Suprapubic skin (tissue), 4 donors: ENCODE measurements around the gene KAZN. TPM values are rescaled to one million over a fixed set of nuclear protein-coding genes. Genes with fewer than 3 reads are reported as not detected.

ENCODE experiments used
- DNase-seq, 2 donors: peaks; one replicate each; pipeline ENCODE4 v3.0.0-alpha.2; 2019; ENCODE audit warnings: low spot score in 2 of 2
- H3K27ac ChIP-seq: fragments of 200-600 bp; sonication (generic); one replicate; pipeline ENCODE4 v1.5.1; 2019
- H3K27me3 ChIP-seq: fragments of 200-600 bp; sonication (generic); one replicate; pipeline ENCODE4 v1.5.1; 2019
- H3K36me3 ChIP-seq: fragments of 200-600 bp; sonication (generic); one replicate; pipeline ENCODE4 v1.5.1; 2019
- H3K4me1 ChIP-seq: fragments of 200-600 bp; sonication (generic); one replicate; pipeline ENCODE4 v1.5.1; 2019
- H3K4me3 ChIP-seq: fragments of 200-600 bp; sonication (generic); one replicate; pipeline ENCODE4 v1.5.1; 2019; ENCODE audit warnings: mild to moderate bottlenecking
- H3K9me3 ChIP-seq: fragments of 200-600 bp; sonication (generic); one replicate; pipeline ENCODE4 v1.5.1; 2019
- EP300 ChIP-seq: sonication (generic); formaldehyde crosslinking; IDR thresholded peaks from one replicate; pipeline ENCODE4 v1.6.1; 2017; ENCODE audit warnings: antibody characterized with exemption
- POLR2A ChIP-seq, 2 donors: fragments of 450-650 bp; IDR thresholded peaks; one replicate each; pipeline ENCODE4 v1.6.1; 2017; ENCODE audit warnings: antibody characterized with exemption in 2 of 2, mild to moderate bottlenecking in 2 of 2, moderate library complexity in 2 of 2
- POLR2AphosphoS5 ChIP-seq, 3 donors: sonication (generic); formaldehyde crosslinking; IDR thresholded peaks; one replicate each; pipeline ENCODE4 v1.6.1; 2017; ENCODE audit warnings: antibody characterized with exemption in 3 of 3
- WGBS: methylation state at CpG from one replicate; pipeline ENCODE4 v1.1.5; 2018; 5-methylcytosine and 5-hydroxymethylcytosine counted together
- total RNA-seq, 4 donors: library from RNA; depleted of rRNA; stranded (reverse); fragments of >200 nt; gene quantifications; one replicate each; pipeline ENCODE4 v1.1.0, GENCODE V29; 2016
- TF ChIP-seq, protein P1 (sequence below), 2 donors: fragments of 200-600 bp in 1 of 2; fragments of 450-650 bp in 1 of 2; sonication (generic) in 1 of 2; IDR thresholded peaks; one replicate each; pipeline ENCODE4 v1.5.1; 2016 to 2019; ENCODE audit warnings: antibody characterized with exemption in 2 of 2, mild to moderate bottlenecking in 1 of 2, moderate library complexity in 1 of 2

The KAZN gene
- total RNA-seq, 4 donors from 2014 or later: 29.2 to 37.5 (median 31.7) TPM

GRCh38 chr1:14791654-14792053 lies 193.2 kb downstream of the KAZN start:
- Histone ChIP-seq H3K27ac (no peak overlapping the region), H3K4me1 (peaks cover 6% of the 10 kb centered on the region), H3K36me3 (no peaks in the 10 kb centered on the region), H3K27me3 (no peaks in the 10 kb centered on the region), H3K4me3 (no peak overlapping the region), H3K9me3 (no peaks in the 10 kb centered on the region)
- WGBS: 82% methylated on average over 11 of the region's 14 CpGs
- TF ChIP-seq, protein P1, sequence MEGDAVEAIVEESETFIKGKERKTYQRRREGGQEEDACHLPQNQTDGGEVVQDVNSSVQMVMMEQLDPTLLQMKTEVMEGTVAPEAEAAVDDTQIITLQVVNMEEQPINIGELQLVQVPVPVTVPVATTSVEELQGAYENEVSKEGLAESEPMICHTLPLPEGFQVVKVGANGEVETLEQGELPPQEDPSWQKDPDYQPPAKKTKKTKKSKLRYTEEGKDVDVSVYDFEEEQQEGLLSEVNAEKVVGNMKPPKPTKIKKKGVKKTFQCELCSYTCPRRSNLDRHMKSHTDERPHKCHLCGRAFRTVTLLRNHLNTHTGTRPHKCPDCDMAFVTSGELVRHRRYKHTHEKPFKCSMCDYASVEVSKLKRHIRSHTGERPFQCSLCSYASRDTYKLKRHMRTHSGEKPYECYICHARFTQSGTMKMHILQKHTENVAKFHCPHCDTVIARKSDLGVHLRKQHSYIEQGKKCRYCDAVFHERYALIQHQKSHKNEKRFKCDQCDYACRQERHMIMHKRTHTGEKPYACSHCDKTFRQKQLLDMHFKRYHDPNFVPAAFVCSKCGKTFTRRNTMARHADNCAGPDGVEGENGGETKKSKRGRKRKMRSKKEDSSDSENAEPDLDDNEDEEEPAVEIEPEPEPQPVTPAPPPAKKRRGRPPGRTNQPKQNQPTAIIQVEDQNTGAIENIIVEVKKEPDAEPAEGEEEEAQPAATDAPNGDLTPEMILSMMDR (IDR thresholded peaks at IDR 0.05): no peak
- no peak for DNase-seq

DNA sequence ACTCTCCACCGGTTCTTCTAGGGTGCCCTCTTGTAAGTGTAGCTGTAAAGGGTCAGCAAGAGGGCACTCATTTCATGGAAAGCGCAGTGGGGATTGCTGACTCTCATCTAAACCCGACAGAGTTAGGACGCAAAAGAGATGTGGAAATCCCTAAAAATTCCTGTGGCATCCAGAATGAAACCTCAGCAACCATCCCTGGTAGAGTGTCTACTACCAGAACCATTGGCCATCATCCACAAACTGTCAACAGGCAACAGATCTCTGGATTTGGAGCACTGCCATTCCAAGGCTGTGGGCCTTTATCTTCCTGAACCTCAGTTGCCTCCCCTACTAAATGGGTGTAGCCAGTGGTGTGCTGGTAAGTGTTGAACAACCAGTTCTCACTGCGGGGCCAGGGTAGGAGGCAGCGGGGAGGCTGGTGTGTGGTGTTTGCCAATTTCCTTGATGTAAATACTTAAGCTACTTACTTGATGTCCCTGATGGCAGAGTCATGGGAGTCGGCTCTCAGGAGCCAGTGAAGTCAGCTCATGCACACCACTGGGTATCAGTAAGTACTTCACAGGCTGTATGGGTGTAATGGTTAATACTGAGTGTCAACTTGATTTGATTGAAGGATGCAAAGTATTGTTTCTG lies 195.8 kb downstream of the KAZN start:
- Histone ChIP-seq H3K9me3 (no peaks in the 10 kb centered on the region), H3K27me3 (no peaks in the 10 kb centered on the region), H3K27ac (no peak overlapping the region), H3K4me1 (no peaks in the 10 kb centered on the region), H3K4me3 (no peak overlapping the region), H3K36me3 (no peaks in the 10 kb centered on the region)
- TF ChIP-seq, protein P1 (IDR thresholded peaks at IDR 0.05): no peak
- TF ChIP-seq POLR2A (IDR thresholded peaks at IDR 0.05): no peak
- TF ChIP-seq EP300: no peak
- no peak for TF ChIP-seq POLR2AphosphoS5 (IDR thresholded peaks at IDR 0.05)
- no peak for DNase-seq
- WGBS: 79% methylated on average over 7 of the region's 7 CpGs

GRCh38 chr1:14794906-14795305 lies 196.4 kb downstream of the KAZN start:
- no peak for DNase-seq
- no peak for TF ChIP-seq POLR2A (IDR thresholded peaks at IDR 0.05)
- no peak for TF ChIP-seq POLR2AphosphoS5 (IDR thresholded peaks at IDR 0.05)
- TF ChIP-seq EP300: no peak
- TF ChIP-seq, protein P1 (IDR thresholded peaks at IDR 0.05): no peak
- Histone ChIP-seq H3K36me3 (no peaks in the 10 kb centered on the region), H3K4me3 (no peak overlapping the region), H3K27me3 (no peaks in the 10 kb centered on the region), H3K9me3 (no peaks in the 10 kb centered on the region), H3K4me1 (no peaks in the 10 kb centered on the region), H3K27ac (no peak overlapping the region)
- WGBS: 72% methylated on average over 5 of the region's 5 CpGs

- WGBS: 92% methylated on average over 3 of the region's 3 CpGs
- Histone ChIP-seq H3K36me3 (no peaks in the 10 kb centered on the region), H3K27me3 (no peaks in the 10 kb centered on the region), H3K4me3 (no peak overlapping the region), H3K9me3 (no peaks in the 10 kb centered on the region), H3K27ac (no peak overlapping the region), H3K4me1 (no peaks in the 10 kb centered on the region)
- TF ChIP-seq, protein P1 (IDR thresholded peaks at IDR 0.05): no peak
- TF ChIP-seq POLR2A (IDR thresholded peaks at IDR 0.05) (no peak), POLR2AphosphoS5 (IDR thresholded peaks at IDR 0.05) (no peak), EP300 (no peak)
- no peak for DNase-seq
Measured at GRCh38 chr1:14795589-14795988, 197.1 kb downstream of the KAZN start.

GRCh38 chr1:14800014-14800413 lies 201.5 kb downstream of the KAZN start:
- Histone ChIP-seq H3K4me1 (no peaks in the 10 kb centered on the region), H3K9me3 (no peaks in the 10 kb centered on the region), H3K27me3 (no peaks in the 10 kb centered on the region), H3K36me3 (no peaks in the 10 kb centered on the region), H3K27ac (no peak overlapping the region), H3K4me3 (no peak overlapping the region)
- WGBS: 90% methylated on average over 5 of the region's 5 CpGs
- no peak for TF ChIP-seq EP300
- TF ChIP-seq, protein P1 (IDR thresholded peaks at IDR 0.05): no peak
- TF ChIP-seq POLR2AphosphoS5 (IDR thresholded peaks at IDR 0.05): no peak
- no peak for TF ChIP-seq POLR2A (IDR thresholded peaks at IDR 0.05)
- DNase-seq: no peak
